Left renal cortex interstitium (tissue), 4 donors: ENCODE data around the gene C8A. TPM values are rescaled to one million over a fixed set of nuclear protein-coding genes. Genes with fewer than 3 reads are reported as not detected.

Experiments
- DNase-seq, 4 donors: peaks; one replicate each; pipeline ENCODE4 v3.0.0-alpha.2; 2013; ENCODE audit warnings: low read depth in 4 of 4, low spot score in 2 of 4, missing footprints in 1 of 4
- polyA plus RNA-seq, 4 donors: library from polyadenylated mRNA; unstranded; fragments of 120-200 nt; gene quantifications; one replicate each; pipeline ENCODE4 v1.2.1, GENCODE V29; 2013; ENCODE audit not compliant: insufficient read length in 4 of 4

Gene C8A
- under 1 TPM in 2 of 4 donors, not detected in 2; 0.06 to 0.59 TPM for polyA plus RNA-seq

GRCh38 chr1:56854521-56855099 lies at the start of gene C8A:
C8A (plus strand) TSS chr1:56854797; CDS start chr1:56854902, 105 bp downstream.
- DNase-seq: no peak

- no peak for DNase-seq
Measured at GRCh38 chr1:56806804-56807203, 47.8 kb upstream of the C8A start.

GRCh38 chr1:56808410-56808809 lies 46.2 kb upstream of the C8A start:
- DNase-seq: no peak

GRCh38 chr1:56811331-56811730 lies 43.3 kb upstream of the C8A start:
- DNase-seq: no peak

- no peak for DNase-seq
Measured at GRCh38 chr1:56814205-56814604, 40.4 kb upstream of the C8A start.

GRCh38 chr1:56816264-56816663 lies 38.3 kb upstream of the C8A start:
- no peak for DNase-seq

GRCh38 chr1:56816909-56817308 lies 37.7 kb upstream of the C8A start:
- DNase-seq: no peak

- no peak for DNase-seq
Measured at GRCh38 chr1:56817716-56818463, 36.7 kb upstream of the C8A start.

GRCh38 chr1:56819387-56819899 lies 35.2 kb upstream of the C8A start, which contains the start of gene FYB2:
FYB2 (minus strand) TSS chr1:56819404; CDS start chr1:56819290, 114 bp downstream.
- no peak for DNase-seq

- no peak for DNase-seq
Measured at GRCh38 chr1:56820755-56821461, 33.7 kb upstream of the C8A start.

GRCh38 chr1:56821462-56821797 lies 33.2 kb upstream of the C8A start:
- DNase-seq: no peak

GRCh38 chr1:56824271-56824670 lies 30.3 kb upstream of the C8A start:
- no peak for DNase-seq

GRCh38 chr1:56824938-56825337 lies 29.7 kb upstream of the C8A start:
- DNase-seq: no peak

- DNase-seq: no peak
Measured at GRCh38 chr1:56825436-56825835, 29.2 kb upstream of the C8A start.

- no peak for DNase-seq
Measured at GRCh38 chr1:56827711-56828110, 26.9 kb upstream of the C8A start.

- no peak for DNase-seq
Measured at GRCh38 chr1:56830052-56830451, 24.5 kb upstream of the C8A start.

GRCh38 chr1:56831871-56832693 lies 22.5 kb upstream of the C8A start:
- peak in 2 of 4 donors; percentile 69 to 74 for DNase-seq

- no peak for DNase-seq
Measured at GRCh38 chr1:56833088-56833487, 21.5 kb upstream of the C8A start.

- DNase-seq: no peak
Measured at GRCh38 chr1:56834137-56834900, 20.3 kb upstream of the C8A start.

- DNase-seq: no peak
Measured at GRCh38 chr1:56835657-56836056, 18.9 kb upstream of the C8A start.
